KMS-11 (cell line): Measurements from ENCODE around the gene LEMD3.

Experiments used
- H2AFZ ChIP-seq: fragments of 200-600 bp; sonication (generic); 2 replicates; pipeline ENCODE4 v1.6.1; 2016; ENCODE audit warnings: antibody characterized with exemption, mixed run types, low read depth
- H3K27ac ChIP-seq: fragments of 200-600 bp; sonication (generic); 2 replicates; pipeline ENCODE4 v1.6.1; 2016; ENCODE audit warnings: mild to moderate bottlenecking, mixed run types
- H3K27me3 ChIP-seq: fragments of 200-600 bp; sonication (generic); 2 replicates; pipeline ENCODE4 v1.6.1; 2017; ENCODE audit warnings: mild to moderate bottlenecking, low read depth, mixed run types, moderate library complexity; ENCODE audit not compliant: insufficient read depth
- H3K36me3 ChIP-seq: fragments of 200-600 bp; sonication (generic); 2 replicates; pipeline ENCODE4 v1.6.1; 2017; ENCODE audit warnings: mild to moderate bottlenecking, mixed run types; ENCODE audit not compliant: insufficient read depth
- H3K4me1 ChIP-seq: fragments of 200-600 bp; sonication (generic); 2 replicates; pipeline ENCODE4 v1.6.1; 2016; ENCODE audit warnings: mild to moderate bottlenecking, low read depth, mixed run types; ENCODE audit not compliant: poor library complexity, severe bottlenecking
- H3K4me2 ChIP-seq: fragments of 200-600 bp; sonication (generic); 2 replicates; pipeline ENCODE4 v1.7.0; 2016; ENCODE audit warnings: mild to moderate bottlenecking, mixed run types
- H3K4me3 ChIP-seq: fragments of 200-600 bp; sonication (generic); IDR thresholded peaks from 2 replicates; pipeline ENCODE4 v1.6.1; 2017; ENCODE audit warnings: low read depth, low read length, mixed read lengths; ENCODE audit not compliant: insufficient read depth
- H3K79me2 ChIP-seq: fragments of 200-600 bp; sonication (generic); 2 replicates; pipeline ENCODE4 v1.6.1; 2016; ENCODE audit warnings: low read depth, mixed run types; ENCODE audit not compliant: insufficient read depth
- H3K9ac ChIP-seq: fragments of 200-600 bp; sonication (generic); 2 replicates; pipeline ENCODE4 v1.6.1; 2016; ENCODE audit warnings: mild to moderate bottlenecking, mixed run types
- H4K20me1 ChIP-seq: fragments of 200-600 bp; sonication (generic); 2 replicates; pipeline ENCODE4 v1.6.1; 2016; ENCODE audit warnings: mild to moderate bottlenecking, mixed run types; ENCODE audit not compliant: insufficient read depth
- TF ChIP-seq, protein P1 (sequence below): fragments of 200-600 bp; sonication (generic); conservative IDR thresholded peaks from 2 replicates; pipeline ENCODE4 v1.6.1; 2017; ENCODE audit warnings: low read depth, mild to moderate bottlenecking, antibody characterized with exemption, low read length, moderate library complexity, mixed read lengths

The LEMD3 gene

DNA sequence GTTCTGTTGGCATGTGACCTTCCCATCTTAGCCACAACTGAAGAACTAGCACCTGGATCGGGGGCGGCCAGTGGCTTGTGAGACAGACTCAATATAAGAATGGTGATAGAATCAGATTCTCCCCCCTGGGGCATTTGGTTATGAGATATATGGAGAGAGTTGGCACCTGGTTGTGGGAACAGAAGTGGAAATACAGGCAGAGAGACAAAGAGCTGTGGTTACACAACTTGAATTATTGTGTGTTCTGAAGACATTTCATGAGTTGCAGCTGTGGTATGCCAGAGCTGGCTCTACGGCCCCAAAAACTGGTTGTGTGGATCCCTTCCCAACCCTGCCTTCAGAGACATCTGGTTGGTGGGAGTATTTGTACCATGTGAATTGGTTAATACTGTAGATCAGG, 106.2 kb downstream of the LEMD3 start:
- Histone ChIP-seq H4K20me1 (no peaks in the 10 kb centered on the region), H2AFZ (no peak overlapping the region), H3K4me2 (no peak overlapping the region), H3K4me3 (no peak overlapping the region), H3K27ac (no peak overlapping the region), H3K36me3 (no peaks in the 10 kb centered on the region), H3K9ac (no peak overlapping the region), H3K4me1 (peaks cover 10% of the 10 kb centered on the region), H3K27me3 (no peaks in the 10 kb centered on the region; the same call in 1 of the 2 replicates), H3K79me2 (no peaks in the 10 kb centered on the region)
- TF ChIP-seq, protein P1, sequence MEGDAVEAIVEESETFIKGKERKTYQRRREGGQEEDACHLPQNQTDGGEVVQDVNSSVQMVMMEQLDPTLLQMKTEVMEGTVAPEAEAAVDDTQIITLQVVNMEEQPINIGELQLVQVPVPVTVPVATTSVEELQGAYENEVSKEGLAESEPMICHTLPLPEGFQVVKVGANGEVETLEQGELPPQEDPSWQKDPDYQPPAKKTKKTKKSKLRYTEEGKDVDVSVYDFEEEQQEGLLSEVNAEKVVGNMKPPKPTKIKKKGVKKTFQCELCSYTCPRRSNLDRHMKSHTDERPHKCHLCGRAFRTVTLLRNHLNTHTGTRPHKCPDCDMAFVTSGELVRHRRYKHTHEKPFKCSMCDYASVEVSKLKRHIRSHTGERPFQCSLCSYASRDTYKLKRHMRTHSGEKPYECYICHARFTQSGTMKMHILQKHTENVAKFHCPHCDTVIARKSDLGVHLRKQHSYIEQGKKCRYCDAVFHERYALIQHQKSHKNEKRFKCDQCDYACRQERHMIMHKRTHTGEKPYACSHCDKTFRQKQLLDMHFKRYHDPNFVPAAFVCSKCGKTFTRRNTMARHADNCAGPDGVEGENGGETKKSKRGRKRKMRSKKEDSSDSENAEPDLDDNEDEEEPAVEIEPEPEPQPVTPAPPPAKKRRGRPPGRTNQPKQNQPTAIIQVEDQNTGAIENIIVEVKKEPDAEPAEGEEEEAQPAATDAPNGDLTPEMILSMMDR: no peak

DNA sequence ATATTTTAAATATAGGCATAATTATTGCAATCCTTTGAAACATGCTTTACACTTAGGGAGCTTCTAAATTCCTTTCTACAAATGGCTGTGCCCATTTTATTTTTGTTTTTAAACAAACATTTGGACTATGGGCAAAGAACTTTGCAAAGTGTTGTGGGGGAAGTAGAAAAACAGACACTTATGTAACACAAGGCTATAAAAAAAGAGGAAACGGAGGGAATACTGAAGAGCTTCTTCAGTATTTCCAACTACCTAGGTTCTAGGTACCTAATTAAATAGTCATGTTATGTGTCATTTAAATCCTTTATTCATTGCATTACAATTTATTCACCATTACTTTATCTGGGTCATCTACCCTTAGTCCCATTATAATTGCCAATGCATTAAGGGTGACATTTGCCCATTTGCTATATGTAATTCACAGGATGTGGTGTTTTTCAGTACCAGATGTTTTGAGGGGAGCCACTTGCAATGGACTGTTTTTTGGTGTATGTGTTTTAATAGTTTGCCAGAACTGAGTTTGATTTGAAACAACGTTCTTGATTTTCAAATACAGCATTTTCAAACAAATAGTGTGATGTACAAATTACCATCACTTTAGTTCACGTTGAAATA, 107.6 kb downstream of the LEMD3 start:
- Histone ChIP-seq H3K4me1 (peaks cover 10% of the 10 kb centered on the region), H3K4me2 (no peak overlapping the region), H2AFZ (no peak overlapping the region), H3K36me3 (no peaks in the 10 kb centered on the region), H3K79me2 (no peaks in the 10 kb centered on the region), H3K27ac (no peak overlapping the region), H3K9ac (no peak overlapping the region), H3K27me3 (no peaks in the 10 kb centered on the region; the same call in 1 of the 2 replicates), H4K20me1 (no peaks in the 10 kb centered on the region), H3K4me3 (no peak overlapping the region)
- TF ChIP-seq, protein P1: no peak

DNA sequence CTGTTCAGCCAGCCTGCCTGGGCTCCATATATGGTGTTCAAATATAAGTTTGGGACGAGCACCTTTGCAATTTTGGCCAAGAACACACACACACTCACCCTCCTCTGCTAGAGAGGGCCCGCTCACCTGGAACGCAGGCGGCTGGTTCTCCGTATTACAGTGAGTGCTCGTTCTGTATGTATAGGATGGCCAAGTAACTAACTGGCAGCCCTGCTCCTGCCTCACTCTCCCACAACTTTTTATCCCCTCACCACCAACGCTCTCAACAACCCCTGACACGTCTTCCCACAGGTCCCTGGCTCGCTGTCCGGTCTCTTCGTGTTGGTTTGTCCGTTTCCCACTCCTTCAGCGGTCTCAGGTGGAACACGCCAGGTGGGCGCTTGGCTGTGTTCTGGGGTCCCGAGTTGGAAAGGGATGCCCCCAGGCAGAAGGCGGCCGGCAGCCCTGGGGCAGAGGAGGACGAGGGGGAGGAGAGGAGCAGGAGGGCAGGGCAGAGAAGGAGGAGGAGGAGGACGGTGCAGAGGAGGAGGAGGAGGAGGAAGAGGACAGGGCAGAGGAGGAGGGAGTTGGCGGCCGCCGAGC, 108.7 kb downstream of the LEMD3 start:
- Histone ChIP-seq H3K4me1 (peaks cover 10% of the 10 kb centered on the region), H2AFZ (peak overlapping the region; percentile 87), H4K20me1 (no peaks in the 10 kb centered on the region), H3K27ac (no peak overlapping the region), H3K4me2 (peak overlapping the region; percentile 93; the same call in 1 of the 2 replicates), H3K4me3 (no peak overlapping the region), H3K79me2 (no peaks in the 10 kb centered on the region), H3K9ac (no peak overlapping the region), H3K27me3 (no peaks in the 10 kb centered on the region; the same call in 1 of the 2 replicates), H3K36me3 (no peaks in the 10 kb centered on the region)
- TF ChIP-seq, protein P1: no peak

DNA sequence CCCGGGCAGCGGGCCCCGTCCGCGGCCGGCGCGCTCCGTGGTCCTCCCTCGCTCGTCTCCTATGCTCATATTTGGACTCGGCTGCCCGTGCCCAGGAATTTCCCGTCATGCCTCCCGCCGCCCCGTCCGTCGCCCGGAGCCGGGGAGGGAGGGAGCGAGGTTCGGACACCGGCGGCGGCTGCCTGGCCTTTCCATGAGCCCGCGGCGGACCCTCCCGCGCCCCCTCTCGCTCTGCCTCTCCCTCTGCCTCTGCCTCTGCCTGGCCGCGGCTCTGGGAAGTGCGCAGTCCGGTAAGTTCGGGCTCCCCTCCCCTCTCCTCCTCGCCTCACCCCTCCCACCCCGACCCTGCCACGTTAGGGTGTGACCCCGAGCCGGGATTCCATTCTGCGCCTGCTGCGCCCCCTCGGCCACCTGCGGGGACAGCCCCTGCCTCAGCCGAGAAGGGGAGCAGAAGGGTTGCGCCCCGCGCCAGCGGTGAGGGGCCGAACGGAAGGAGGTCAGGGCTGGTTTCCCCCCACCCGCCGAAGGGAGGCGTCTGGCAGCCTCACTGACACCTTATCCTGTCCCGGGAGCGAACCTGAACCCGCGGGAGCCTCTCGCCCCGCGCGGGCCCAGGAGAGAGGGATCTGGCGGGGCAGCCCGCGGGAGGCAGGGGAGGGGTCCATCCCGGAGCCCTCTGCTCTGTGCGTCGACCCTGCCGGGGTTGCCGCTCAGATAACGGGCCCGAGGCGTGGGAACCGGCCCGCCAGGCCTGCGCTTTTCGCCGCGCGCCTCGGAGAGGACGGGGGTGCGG, 109.4 kb downstream of the LEMD3 start, which contains the start of gene MSRB3:
Gene MSRB3, plus strand, starts transcription at position 108 of the 793 bp plus-strand sequence. CDS start 29,897 bp downstream, outside the sequence.
- peak within 1 kb of the TSS; percentile 93 for H3K4me2 ChIP-seq
- H4K20me1 ChIP-seq: no peaks in the 10 kb centered on the region
- H3K9ac ChIP-seq: peak within 1 kb of the TSS; percentile 57; the same call in 1 of the 2 replicates
- H2AFZ ChIP-seq: peak within 1 kb of the TSS; percentile 87
- no peaks in the 10 kb centered on the region for H3K79me2 ChIP-seq
- TF ChIP-seq, protein P1: peak; percentile 42; the same call in 1 of the 2 replicates
- H3K27ac ChIP-seq: no peak within 1 kb of the TSS
- H3K27me3 ChIP-seq: no peaks in the 10 kb centered on the region; the same call in 1 of the 2 replicates
- H3K36me3 ChIP-seq: no peaks in the 10 kb centered on the region
- peaks cover 10% of the 10 kb centered on the region for H3K4me1 ChIP-seq
- H3K4me3 ChIP-seq: no peak within 1 kb of the TSS
